Measurements from ENCODE around the gene TMEM192. TPM values are rescaled to one million over a fixed set of nuclear protein-coding genes. Genes with fewer than 3 reads are reported as not detected.

TMEM192 gene
- total RNA-seq, 1 donor from 2014 or later, result 12.1 TPM

DNA sequence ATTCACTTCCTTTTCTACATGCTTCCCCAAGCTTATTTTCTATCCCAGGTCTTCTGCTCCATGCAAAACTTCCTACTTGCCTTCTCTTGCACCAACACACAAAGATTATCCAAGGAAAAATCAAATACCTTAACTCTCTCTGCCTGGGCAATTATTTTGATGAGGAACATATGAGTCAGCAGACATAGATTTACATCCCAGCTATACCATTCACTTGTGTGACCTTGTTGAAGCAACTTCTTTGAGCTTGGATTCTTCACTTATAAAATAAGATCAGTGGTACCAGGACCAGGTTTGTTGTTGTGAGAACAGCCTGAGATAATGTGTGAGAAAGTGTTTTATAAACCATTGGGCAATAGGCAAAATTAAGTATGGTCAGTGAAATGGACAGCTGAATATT is 39.1 kb upstream of the TMEM192 start:
- TF ChIP-seq, protein P1, sequence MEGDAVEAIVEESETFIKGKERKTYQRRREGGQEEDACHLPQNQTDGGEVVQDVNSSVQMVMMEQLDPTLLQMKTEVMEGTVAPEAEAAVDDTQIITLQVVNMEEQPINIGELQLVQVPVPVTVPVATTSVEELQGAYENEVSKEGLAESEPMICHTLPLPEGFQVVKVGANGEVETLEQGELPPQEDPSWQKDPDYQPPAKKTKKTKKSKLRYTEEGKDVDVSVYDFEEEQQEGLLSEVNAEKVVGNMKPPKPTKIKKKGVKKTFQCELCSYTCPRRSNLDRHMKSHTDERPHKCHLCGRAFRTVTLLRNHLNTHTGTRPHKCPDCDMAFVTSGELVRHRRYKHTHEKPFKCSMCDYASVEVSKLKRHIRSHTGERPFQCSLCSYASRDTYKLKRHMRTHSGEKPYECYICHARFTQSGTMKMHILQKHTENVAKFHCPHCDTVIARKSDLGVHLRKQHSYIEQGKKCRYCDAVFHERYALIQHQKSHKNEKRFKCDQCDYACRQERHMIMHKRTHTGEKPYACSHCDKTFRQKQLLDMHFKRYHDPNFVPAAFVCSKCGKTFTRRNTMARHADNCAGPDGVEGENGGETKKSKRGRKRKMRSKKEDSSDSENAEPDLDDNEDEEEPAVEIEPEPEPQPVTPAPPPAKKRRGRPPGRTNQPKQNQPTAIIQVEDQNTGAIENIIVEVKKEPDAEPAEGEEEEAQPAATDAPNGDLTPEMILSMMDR (conservative IDR thresholded peaks at IDR 0.05), result no peak
- H3K9me3 Mint-ChIP-seq, result peaks cover 6% of the 10 kb centered on the region
- H3K4me1 Mint-ChIP-seq (ENCODE audit: unreplicated experiment), result peaks cover 5% of the 10 kb centered on the region
- H3K27ac Mint-ChIP-seq, result no peak overlapping the region
- H3K4me3 Mint-ChIP-seq, result no peak overlapping the region
- no peak for DNase-seq (ENCODE audit: extremely low spot score, unreplicated experiment)
- H3K36me3 Mint-ChIP-seq, result no peaks in the 10 kb centered on the region
- H3K27me3 Mint-ChIP-seq, result no peaks in the 10 kb centered on the region

DNA sequence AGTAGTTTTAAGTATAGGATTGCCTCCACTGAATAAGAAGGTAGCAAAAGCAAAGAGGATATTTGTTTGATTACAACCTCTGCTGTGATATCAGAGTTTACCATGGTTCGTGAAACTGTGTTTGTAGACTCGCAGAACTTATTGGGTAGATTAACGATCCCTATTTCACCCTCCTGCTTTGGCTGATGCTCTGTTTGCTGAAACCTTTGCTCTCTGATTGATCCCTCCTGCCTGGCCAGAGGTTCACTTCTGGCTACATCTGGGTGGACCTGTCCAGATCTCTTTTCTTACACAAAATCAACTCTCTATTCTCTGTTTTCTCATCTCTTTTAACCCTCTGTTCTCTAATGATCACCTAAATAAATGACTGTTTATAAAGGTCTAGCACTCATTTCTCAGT is 37.9 kb upstream of the TMEM192 start:
- TF ChIP-seq, protein P1 (conservative IDR thresholded peaks at IDR 0.05), result no peak
- Mint-ChIP-seq H3K27ac (no peak overlapping the region), H3K27me3 (no peaks in the 10 kb centered on the region), H3K4me3 (no peak overlapping the region), H3K36me3 (no peaks in the 10 kb centered on the region), H3K4me1 (ENCODE audit: unreplicated experiment) (peaks cover 5% of the 10 kb centered on the region), H3K9me3 (peaks cover 5% of the 10 kb centered on the region)
- DNase-seq (ENCODE audit: extremely low spot score, unreplicated experiment), result no peak

DNA sequence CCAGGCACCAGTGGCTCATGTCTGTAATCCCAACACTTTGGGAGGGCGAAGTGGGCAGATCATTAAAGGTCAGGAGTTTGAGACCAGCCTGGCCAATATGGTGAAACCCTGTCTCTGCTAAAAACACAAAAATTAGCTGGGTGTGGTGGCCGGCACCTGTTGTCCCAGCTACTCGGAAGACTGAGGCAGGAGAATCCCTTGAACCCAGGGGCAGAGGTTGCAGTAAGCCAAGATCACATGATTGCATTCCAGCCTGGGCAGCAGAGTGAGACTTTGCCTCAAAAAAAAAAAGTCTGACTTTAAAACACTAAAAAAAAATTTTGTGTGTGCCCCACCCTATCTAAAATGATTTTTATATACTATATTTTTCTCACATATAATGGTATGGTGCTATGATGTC is 26.2 kb upstream of the TMEM192 start:
- Mint-ChIP-seq H3K4me1 (ENCODE audit: unreplicated experiment) (no peaks in the 10 kb centered on the region), H3K9me3 (peaks cover 6% of the 10 kb centered on the region), H3K27me3 (no peaks in the 10 kb centered on the region), H3K27ac (no peak overlapping the region), H3K36me3 (no peaks in the 10 kb centered on the region), H3K4me3 (no peak overlapping the region)
- DNase-seq (ENCODE audit: extremely low spot score, unreplicated experiment), result no peak
- TF ChIP-seq, protein P1 (conservative IDR thresholded peaks at IDR 0.05), result no peak

DNA sequence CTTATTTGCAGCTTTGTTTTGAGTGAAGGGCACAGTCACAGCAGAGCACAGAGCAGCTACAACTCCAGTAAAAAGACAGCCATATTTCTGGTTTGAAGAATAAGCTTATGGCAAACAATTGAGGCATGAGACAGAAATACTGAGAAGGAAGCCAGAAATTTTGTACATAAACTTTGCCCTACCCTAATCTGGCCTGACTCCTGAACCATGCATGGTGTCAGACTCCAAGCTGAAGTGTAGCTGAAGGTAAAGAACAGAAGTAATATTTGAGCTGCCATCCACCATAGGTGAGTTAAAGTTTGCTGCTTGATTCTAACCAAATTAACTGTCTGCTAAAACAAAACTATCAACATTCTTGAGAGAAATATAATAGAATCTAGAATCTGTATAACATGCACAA is 24.5 kb upstream of the TMEM192 start:
- Mint-ChIP-seq H3K4me3 (no peak overlapping the region), H3K27me3 (no peaks in the 10 kb centered on the region), H3K4me1 (ENCODE audit: unreplicated experiment) (no peaks in the 10 kb centered on the region), H3K9me3 (peaks cover 6% of the 10 kb centered on the region), H3K27ac (no peak overlapping the region), H3K36me3 (no peaks in the 10 kb centered on the region)
- TF ChIP-seq, protein P1 (conservative IDR thresholded peaks at IDR 0.05), result no peak
- DNase-seq (ENCODE audit: extremely low spot score, unreplicated experiment), result no peak

DNA sequence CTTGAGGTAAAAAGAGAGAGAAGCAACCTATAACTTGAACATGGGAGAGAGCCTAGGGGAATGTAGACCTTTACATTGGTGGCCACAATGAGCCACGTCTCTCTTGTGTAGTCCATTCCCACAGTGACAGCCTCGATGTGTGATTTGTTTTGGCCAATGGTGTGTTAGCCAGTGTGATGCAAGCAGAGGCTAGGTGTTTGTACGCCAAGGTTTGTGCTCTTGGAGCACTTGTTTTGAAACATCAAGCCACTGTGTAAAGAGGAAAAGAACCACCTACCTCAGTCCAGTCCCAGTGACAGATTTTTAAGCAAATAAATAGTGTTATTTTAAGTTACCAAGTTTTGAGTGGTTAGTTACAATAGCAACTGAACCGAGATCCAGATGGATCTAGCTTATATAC is 23.9 kb upstream of the TMEM192 start:
- Mint-ChIP-seq H3K36me3 (no peaks in the 10 kb centered on the region), H3K9me3 (peaks cover 6% of the 10 kb centered on the region), H3K27me3 (no peaks in the 10 kb centered on the region), H3K4me3 (no peak overlapping the region), H3K27ac (no peak overlapping the region), H3K4me1 (ENCODE audit: unreplicated experiment) (no peaks in the 10 kb centered on the region)
- DNase-seq (ENCODE audit: extremely low spot score, unreplicated experiment), result no peak
- TF ChIP-seq, protein P1 (conservative IDR thresholded peaks at IDR 0.05), result no peak

DNA sequence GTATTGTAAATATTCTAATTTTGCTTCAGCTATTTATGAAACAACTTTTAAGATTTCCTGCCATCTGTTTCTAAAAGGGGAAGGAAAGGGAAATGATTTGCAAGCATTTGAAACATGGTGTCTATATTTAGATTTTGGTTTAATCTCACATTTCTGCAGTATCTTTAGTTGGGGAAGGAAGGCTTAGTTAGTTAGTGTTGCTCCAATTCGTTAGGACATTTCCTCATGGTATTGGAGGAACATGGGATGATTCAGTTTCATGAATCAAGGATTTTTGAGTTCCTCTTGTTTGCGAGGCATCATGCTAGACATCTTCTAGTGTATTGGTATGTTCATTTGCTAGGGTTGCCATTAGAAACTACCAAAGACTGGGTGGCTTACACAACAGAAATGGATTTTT is 20.5 kb upstream of the TMEM192 start:
- H3K27me3 Mint-ChIP-seq, result peaks cover 11% of the 10 kb centered on the region
- no peak for DNase-seq (ENCODE audit: extremely low spot score, unreplicated experiment)
- no peaks in the 10 kb centered on the region for H3K36me3 Mint-ChIP-seq
- H3K4me1 Mint-ChIP-seq (ENCODE audit: unreplicated experiment), result no peaks in the 10 kb centered on the region
- H3K27ac Mint-ChIP-seq, result no peak overlapping the region
- TF ChIP-seq, protein P1 (conservative IDR thresholded peaks at IDR 0.05), result no peak
- H3K4me3 Mint-ChIP-seq, result no peak overlapping the region
- H3K9me3 Mint-ChIP-seq, result peaks cover 5% of the 10 kb centered on the region

Data from type B pancreatic cell (in vitro differentiated cells).